Endodermal cell (in vitro differentiated cells): ENCODE data around the gene SYCE3. TPM values are rescaled to one million over a fixed set of nuclear protein-coding genes. Genes with fewer than 3 reads are reported as not detected.

Experiments used
- DNase-seq: peaks from one replicate; pipeline ENCODE4 v3.0.0-alpha.2; 2017
- H3K27ac ChIP-seq: 2 replicates; pipeline ENCODE4 v1.5.1; 2013; ENCODE audit warnings: mild to moderate bottlenecking, low read depth, low read length, moderate library complexity
- H3K27me3 ChIP-seq: 2 replicates; pipeline ENCODE4 v1.6.1; 2013; ENCODE audit warnings: mild to moderate bottlenecking, low read length, moderate library complexity; ENCODE audit not compliant: insufficient read depth, control insufficient read depth, poor library complexity, severe bottlenecking
- H3K36me3 ChIP-seq: 2 replicates; pipeline ENCODE4 v1.7.0; 2013; ENCODE audit warnings: mild to moderate bottlenecking, low read length, moderate library complexity; ENCODE audit not compliant: control insufficient read depth, insufficient read depth
- H3K4me1 ChIP-seq: one replicate; pipeline ENCODE4 v1.7.0; 2013; ENCODE audit warnings: low read length; ENCODE audit not compliant: control insufficient read depth, insufficient read depth
- H3K4me3 ChIP-seq: 2 replicates; pipeline ENCODE4 v1.5.1; 2013; ENCODE audit warnings: mild to moderate bottlenecking, low read length, moderate library complexity
- H3K9ac ChIP-seq: 2 replicates; pipeline ENCODE4 v1.6.1; 2013; ENCODE audit warnings: mild to moderate bottlenecking, low read length, moderate library complexity; ENCODE audit not compliant: poor library complexity, severe bottlenecking; ENCODE audit errors: extremely low read depth
- H3K9me3 ChIP-seq: 2 replicates; pipeline ENCODE4 v1.6.1; 2013; ENCODE audit warnings: mild to moderate bottlenecking, low read length, moderate library complexity; ENCODE audit not compliant: control insufficient read depth
- H3K27ac Mint-ChIP-seq: 2 replicates; pipeline ENCODE4 v1.8.0; 2020; ENCODE audit warnings: mixed read lengths
- H3K27me3 Mint-ChIP-seq: 2 replicates; pipeline ENCODE4 v1.8.0; 2021; ENCODE audit warnings: mild to moderate bottlenecking, mixed read lengths; ENCODE audit not compliant: insufficient read depth
- H3K36me3 Mint-ChIP-seq: 2 replicates; pipeline ENCODE4 v1.8.0; 2020; ENCODE audit warnings: low read depth, mixed read lengths
- H3K4me1 Mint-ChIP-seq: 2 replicates; pipeline ENCODE4 v1.8.0; 2020; ENCODE audit warnings: mixed read lengths
- H3K4me3 Mint-ChIP-seq: 2 replicates; pipeline ENCODE4 v1.8.0; 2020; ENCODE audit warnings: mild to moderate bottlenecking, moderate library complexity, mixed read lengths
- H3K9me3 Mint-ChIP-seq: 2 replicates; pipeline ENCODE4 v1.8.0; 2020; ENCODE audit warnings: mild to moderate bottlenecking, mixed read lengths
- CTCF ChIP-seq: fragments of 200-600 bp; sonication (generic); conservative IDR thresholded peaks from 2 replicates; pipeline ENCODE4 v1.5.0; 2021; ENCODE audit warnings: antibody characterized with exemption, mild to moderate bottlenecking
- WGBS, 2 experiments: methylation state at CpG; one replicate each; pipeline versions ENCODE4 v1.1.5 to v1.1.7; 2013; ENCODE audit warnings: missing lambda C conversion rate in 2 of 2, mixed read lengths in 1 of 2; ENCODE audit not compliant: insufficient coverage in 1 of 2, insufficient read length in 1 of 2; 5-methylcytosine and 5-hydroxymethylcytosine counted together
- total RNA-seq, 2 donors: library from RNA; stranded (reverse); fragmentation: NEBNext Ultra II Directional in 1 of 2; extraction: Animal tissue kit (Norgen Biotek cat#: 25700) in 1 of 2; gene quantifications; 2 replicates in 1 of 2; 3 replicates in 1 of 2; pipeline ENCODE4 v1.2.1, GENCODE V29; 2021

The SYCE3 gene
- total RNA-seq, 2 donors from 2014 or later: 0.70 to 0.91 TPM

DNA sequence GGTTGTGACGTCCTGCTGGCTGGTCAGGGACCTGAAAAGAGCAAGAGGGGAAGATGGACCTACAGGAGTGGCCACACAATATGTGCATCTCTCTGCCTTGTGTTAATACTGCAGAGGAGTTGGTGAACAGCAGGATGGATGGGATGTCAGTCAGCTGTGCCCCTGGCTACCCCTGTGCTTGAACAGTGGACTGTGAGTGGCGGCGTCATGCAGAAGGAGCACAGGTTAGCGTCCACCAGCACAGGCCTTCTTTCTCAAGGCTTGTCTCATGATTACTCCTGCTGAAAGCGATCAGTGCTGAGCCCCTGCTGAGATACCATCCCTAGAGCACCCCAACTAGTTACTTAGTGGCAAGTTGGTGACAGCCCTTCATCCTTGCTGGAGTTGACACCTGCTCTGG, 23.7 kb upstream of the SYCE3 start:
- Histone ChIP-seq H3K27me3 (peaks cover 16% of the 10 kb centered on the region), H3K27ac (no peak overlapping the region), H3K4me1 (peaks cover 6% of the 10 kb centered on the region), H3K9ac (no peak overlapping the region), H3K36me3 (no peaks in the 10 kb centered on the region), H3K4me3 (no peak overlapping the region), H3K9me3 (no peaks in the 10 kb centered on the region)
- no peaks in the 10 kb centered on the region for H3K36me3 Mint-ChIP-seq
- WGBS, 2 experiments: 83 to 89% methylated on average over 5 of the region's 5 CpGs
- no peak for DNase-seq
- peaks cover 12% of the 10 kb centered on the region for H3K4me1 Mint-ChIP-seq
- no peak overlapping the region for H3K27ac Mint-ChIP-seq
- no peaks in the 10 kb centered on the region for H3K9me3 Mint-ChIP-seq
- no peak for TF ChIP-seq CTCF
- peaks cover 42% of the 10 kb centered on the region for H3K27me3 Mint-ChIP-seq
- H3K4me3 Mint-ChIP-seq: no peak overlapping the region

DNA sequence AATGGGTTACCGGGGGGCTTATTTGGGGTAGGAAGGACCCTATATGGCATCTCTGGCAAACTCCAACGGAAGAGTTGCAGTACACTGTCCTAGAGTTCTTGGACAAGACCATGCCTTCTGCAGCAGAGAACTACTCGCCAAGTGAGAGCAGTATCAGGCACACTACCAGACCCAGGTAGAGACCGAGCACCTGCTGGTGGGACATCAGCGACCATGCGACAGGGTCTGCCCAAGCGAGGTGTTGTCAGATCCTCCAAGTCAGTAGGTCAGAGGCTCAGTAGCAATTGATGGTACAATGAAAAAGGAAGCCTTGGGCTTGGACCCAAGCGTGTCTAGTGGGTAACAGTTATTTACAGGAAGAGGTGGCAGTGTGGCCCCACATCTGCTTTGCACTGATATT, 23.1 kb upstream of the SYCE3 start:
- WGBS, 2 experiments: 93 to 98% methylated on average over 7 to 8 of the region's 8 CpGs
- Mint-ChIP-seq H3K4me1 (peaks cover 12% of the 10 kb centered on the region), H3K27ac (no peak overlapping the region), H3K9me3 (no peaks in the 10 kb centered on the region), H3K36me3 (no peaks in the 10 kb centered on the region), H3K27me3 (peaks cover 38% of the 10 kb centered on the region), H3K4me3 (no peak overlapping the region)
- TF ChIP-seq CTCF: no peak
- Histone ChIP-seq H3K27me3 (peaks cover 15% of the 10 kb centered on the region), H3K9ac (no peak overlapping the region), H3K27ac (no peak overlapping the region), H3K36me3 (no peaks in the 10 kb centered on the region), H3K4me3 (no peak overlapping the region), H3K4me1 (peaks cover 6% of the 10 kb centered on the region), H3K9me3 (no peaks in the 10 kb centered on the region)
- no peak for DNase-seq

GRCh38 chr22:50585238-50585637, 22.5 kb upstream of the SYCE3 start:
- Mint-ChIP-seq H3K27me3 (peaks cover 33% of the 10 kb centered on the region), H3K4me1 (peaks cover 12% of the 10 kb centered on the region), H3K4me3 (no peak overlapping the region), H3K9me3 (no peaks in the 10 kb centered on the region), H3K36me3 (peaks cover 4% of the 10 kb centered on the region), H3K27ac (no peak overlapping the region)
- peaks cover 9% of the 10 kb centered on the region for H3K27me3 ChIP-seq
- peaks cover 6% of the 10 kb centered on the region for H3K4me1 ChIP-seq
- DNase-seq: no peak
- WGBS, 2 experiments: 92 to 95% methylated on average over 3 of the region's 3 CpGs
- no peak overlapping the region for H3K27ac ChIP-seq
- peaks cover 3% of the 10 kb centered on the region for H3K36me3 ChIP-seq
- no peak overlapping the region for H3K4me3 ChIP-seq
- no peak overlapping the region for H3K9ac ChIP-seq
- TF ChIP-seq CTCF: no peak
- H3K9me3 ChIP-seq: no peaks in the 10 kb centered on the region
